ENCODE results near the gene RSPRY1.

Gene RSPRY1

GRCh38 chr16:57255686-57256415 is 69.7 kb downstream of the RSPRY1 start:
- ChIA-PET POLR2A (interaction anchor here (1.2 to 2.3 kb wide), 2 partner anchors 10 to 16 kb away, joined by 5 to 10 read pairs; partner anchors contain the start of gene ARL2BP), CTCF (no interaction called here)
- DNase-seq (ENCODE audit: extremely low spot score): no peak
- TF ChIP-seq CTCF (IDR thresholded peaks at IDR 0.05; ENCODE audit: control extremely low read depth, extremely low read depth, low read depth, missing control alignments): no peak

GRCh38 chr16:57256601-57257395 is 70.7 kb downstream of the RSPRY1 start:
- ChIA-PET CTCF (interaction anchor here (1.0 to 1.2 kb wide), 2 partner anchors 14 to 16 kb away, joined by 3 to 4 read pairs; no protein-coding TSS in a partner anchor), POLR2A (interaction anchor here (0.6 to 2.3 kb wide), 2 partner anchors 11 to 135 kb away, joined by 3 to 10 read pairs; partner anchors contain the start of gene ARL2BP)
- TF ChIP-seq CTCF (IDR thresholded peaks at IDR 0.05; ENCODE audit: control extremely low read depth, extremely low read depth, low read depth, missing control alignments): no peak
- no peak for DNase-seq (ENCODE audit: extremely low spot score)

GRCh38 chr16:57257455-57258070 is 71.4 kb downstream of the RSPRY1 start:
- ChIA-PET CTCF (interaction anchor here (1.0 to 1.2 kb wide), 2 partner anchors 15 to 17 kb away, joined by 3 to 4 read pairs; no protein-coding TSS in a partner anchor), POLR2A (interaction anchor here (0.6 kb wide), 1 partner anchor 135 kb away, joined by 3 read pairs; no protein-coding TSS in a partner anchor)
- no peak for DNase-seq (ENCODE audit: extremely low spot score)
- no peak for TF ChIP-seq CTCF (IDR thresholded peaks at IDR 0.05; ENCODE audit: control extremely low read depth, extremely low read depth, low read depth, missing control alignments)

GRCh38 chr16:57258226-57258909 is 72.2 kb downstream of the RSPRY1 start:
- POLR2A ChIA-PET: no interaction called here
- DNase-seq (ENCODE audit: extremely low spot score): no peak
- no peak for TF ChIP-seq CTCF (IDR thresholded peaks at IDR 0.05; ENCODE audit: control extremely low read depth, extremely low read depth, low read depth, missing control alignments)
- CTCF ChIA-PET: no interaction called here

- CTCF ChIA-PET: no interaction called here
- no peak for TF ChIP-seq CTCF (IDR thresholded peaks at IDR 0.05; ENCODE audit: control extremely low read depth, extremely low read depth, low read depth, missing control alignments)
- no peak for DNase-seq (ENCODE audit: extremely low spot score)
- POLR2A ChIA-PET: interaction anchor here (0.6 kb wide), 1 partner anchor 328 kb away, joined by 4 read pairs; no protein-coding TSS in a partner anchor
Observed at GRCh38 chr16:57258910-57259475, 72.9 kb downstream of the RSPRY1 start.

Measured in GM10248 (cell line).